Measurements from ENCODE around the gene COL9A1. TPM values are rescaled to one million over a fixed set of nuclear protein-coding genes. Genes with fewer than 3 reads are reported as not detected.

COL9A1 gene
- total RNA-seq (2021) = 7.7 and 7.8 TPM in 2 replicates
- long read RNA-seq, transcript COL9A1-201 (32 exons, 3,051 nt) = major isoform, 43 of 61 reads
- long read RNA-seq, partial matches to known transcripts = 5 of 61 reads
- long read RNA-seq, other reads (novel, unspliced or antisense) = 13 of 61 reads

DNA sequence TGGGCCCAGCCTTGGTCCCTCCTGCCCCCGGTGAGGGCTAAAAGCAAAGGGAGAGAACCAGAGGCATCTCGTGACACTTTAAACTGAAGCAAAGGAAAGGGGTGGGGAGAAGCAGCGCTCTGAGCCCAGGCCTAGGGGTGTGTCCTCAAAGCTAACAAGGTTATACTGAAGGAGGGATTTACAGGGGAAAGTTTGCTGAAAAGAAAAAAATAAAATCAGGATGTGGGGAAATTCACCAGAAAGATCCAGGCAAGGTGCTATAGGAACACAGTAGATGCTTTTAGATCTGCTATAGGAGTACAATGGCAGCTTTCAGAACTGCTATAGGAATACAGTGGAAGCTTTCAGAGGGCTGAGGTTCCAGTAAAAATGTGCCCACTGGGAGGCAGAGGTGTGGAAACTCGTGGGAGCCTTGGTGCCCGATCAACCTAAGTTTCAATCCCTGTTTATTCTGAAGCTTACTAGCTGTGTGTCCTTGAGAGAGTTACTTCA, at the start of gene COL9A1:
Gene COL9A1 (minus strand): TSS at position 51 of the 492 bp plus-strand sequence. CDS start 160 bp downstream, outside the sequence.
- H4K5ac ChIP-seq (ENCODE audit: insufficient read length, low read depth, low read length) = no peak within 1 kb of the TSS
- H3K9ac ChIP-seq (ENCODE audit: extremely low read depth, insufficient read length, low read length) = no peak within 1 kb of the TSS
- H3K4me1 Mint-ChIP-seq = peaks cover 5 to 7% of the 10 kb centered on the region in 2 experiments
- no peak within 1 kb of the TSS for H2BK20ac ChIP-seq (ENCODE audit: low read depth, low read length, poor library complexity, severe bottlenecking)
- H3K18ac ChIP-seq (ENCODE audit: insufficient read length, low read depth, low read length) = no peak within 1 kb of the TSS
- H3K9me3 ChIP-seq (ENCODE audit: control insufficient read depth, low read depth, low read length) = no peaks in the 10 kb centered on the region
- no peak within 1 kb of the TSS for H4K91ac ChIP-seq (ENCODE audit: insufficient read length, low read depth, low read length)
- WGBS (ENCODE audit: extremely low coverage, insufficient read length, low lambda C conversion rate) = no CpG with 5 or more reads among the region's 5 CpGs
- no peak within 1 kb of the TSS for H3T11ph ChIP-seq (ENCODE audit: low read length)
- no peaks in the 10 kb centered on the region for H3K79me2 ChIP-seq (ENCODE audit: insufficient read depth, low read length)
- no peaks in the 10 kb centered on the region for H3K36me3 Mint-ChIP-seq (ENCODE audit: insufficient read depth in 1 of 3, low read depth in 3 of 3)
- H3K4ac ChIP-seq (ENCODE audit: low read depth, low read length) = no peak within 1 kb of the TSS
- H2AFZ ChIP-seq (ENCODE audit: low read length) = no peak within 1 kb of the TSS
- no peak within 1 kb of the TSS for H2BK15ac ChIP-seq (ENCODE audit: low read depth, low read length)
- no peak within 1 kb of the TSS for H3K56ac ChIP-seq (ENCODE audit: insufficient read length, low read depth, low read length)
- no peaks in the 10 kb centered on the region for H3K4me1 ChIP-seq (ENCODE audit: insufficient read depth, low read length)
- no peak within 1 kb of the TSS for H3K14ac ChIP-seq (ENCODE audit: insufficient read depth, low read length)
- H3K27ac Mint-ChIP-seq = peak within 1 kb of the TSS in 1 of 3 experiments; percentile 45; a peak in 1 of 7 replicates
- H3K4me2 ChIP-seq (ENCODE audit: insufficient read depth, insufficient read length, low read length) = no peak within 1 kb of the TSS
- no peaks in the 10 kb centered on the region for H3K27me3 ChIP-seq (ENCODE audit: insufficient read depth, low read length)
- no peak within 1 kb of the TSS for H3K27ac ChIP-seq (ENCODE audit: insufficient read length, low read depth, low read length)
- no peaks in the 10 kb centered on the region for H3K9me3 Mint-ChIP-seq
- no peak within 1 kb of the TSS for H2BK5ac ChIP-seq (ENCODE audit: insufficient read length, low read length)
- H3K4me3 Mint-ChIP-seq = no peak within 1 kb of the TSS
- TF ChIP-seq, protein P1, sequence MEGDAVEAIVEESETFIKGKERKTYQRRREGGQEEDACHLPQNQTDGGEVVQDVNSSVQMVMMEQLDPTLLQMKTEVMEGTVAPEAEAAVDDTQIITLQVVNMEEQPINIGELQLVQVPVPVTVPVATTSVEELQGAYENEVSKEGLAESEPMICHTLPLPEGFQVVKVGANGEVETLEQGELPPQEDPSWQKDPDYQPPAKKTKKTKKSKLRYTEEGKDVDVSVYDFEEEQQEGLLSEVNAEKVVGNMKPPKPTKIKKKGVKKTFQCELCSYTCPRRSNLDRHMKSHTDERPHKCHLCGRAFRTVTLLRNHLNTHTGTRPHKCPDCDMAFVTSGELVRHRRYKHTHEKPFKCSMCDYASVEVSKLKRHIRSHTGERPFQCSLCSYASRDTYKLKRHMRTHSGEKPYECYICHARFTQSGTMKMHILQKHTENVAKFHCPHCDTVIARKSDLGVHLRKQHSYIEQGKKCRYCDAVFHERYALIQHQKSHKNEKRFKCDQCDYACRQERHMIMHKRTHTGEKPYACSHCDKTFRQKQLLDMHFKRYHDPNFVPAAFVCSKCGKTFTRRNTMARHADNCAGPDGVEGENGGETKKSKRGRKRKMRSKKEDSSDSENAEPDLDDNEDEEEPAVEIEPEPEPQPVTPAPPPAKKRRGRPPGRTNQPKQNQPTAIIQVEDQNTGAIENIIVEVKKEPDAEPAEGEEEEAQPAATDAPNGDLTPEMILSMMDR (conservative IDR thresholded peaks at IDR 0.05) = no peak
- H3K23me2 ChIP-seq (ENCODE audit: insufficient read length, low read depth, low read length, poor library complexity, severe bottlenecking) = no peaks in the 10 kb centered on the region
- H2BK12ac ChIP-seq (ENCODE audit: insufficient read length, low read depth, low read length) = no peak within 1 kb of the TSS
- no peaks in the 10 kb centered on the region for H4K20me1 ChIP-seq (ENCODE audit: control insufficient read depth, insufficient read depth, insufficient read length)
- no peak within 1 kb of the TSS for H4K8ac ChIP-seq (replicated peaks; ENCODE audit: insufficient read length, low read depth, low read length)
- no peak for DNase-seq
- no peak within 1 kb of the TSS for H3K23ac ChIP-seq (ENCODE audit: insufficient read length, low read depth, low read length)
- no peaks in the 10 kb centered on the region for H3K79me1 ChIP-seq (ENCODE audit: insufficient read depth, low read depth, low read length, poor library complexity, severe bottlenecking)
- H3K27me3 Mint-ChIP-seq (ENCODE audit: low read depth) = no peaks in the 10 kb centered on the region
- H2AK5ac ChIP-seq (ENCODE audit: insufficient read length, low read length) = no peak within 1 kb of the TSS
- H2BK120ac ChIP-seq (ENCODE audit: low read depth, low read length, poor library complexity, severe bottlenecking) = no peak within 1 kb of the TSS

Measured in H9 (cell line).